A204.1 (cell line): Measurements from ENCODE around the gene CTDNEP1.

Source experiments
- FAIRE-seq: peaks from 2 replicates; lab custom pipeline; 2012; peaks lifted over from hg19 to GRCh38; lab: Jason Lieb, UNC

Gene CTDNEP1

GRCh38 chr17:7251661-7252175 lies at the start of gene CTDNEP1:
Gene CTDNEP1 (minus strand): TSS chr17:7251734. CDS start chr17:7251296, 438 bp downstream.
- FAIRE-seq, result peak; percentile 99

GRCh38 chr17:7296189-7296861 lies 44.8 kb upstream of the CTDNEP1 start:
- FAIRE-seq, result no peak

GRCh38 chr17:7295230-7296180 lies 44.0 kb upstream of the CTDNEP1 start:
- no peak for FAIRE-seq

GRCh38 chr17:7294614-7295153 lies 43.1 kb upstream of the CTDNEP1 start, which contains the start of gene YBX2:
Gene YBX2 (minus strand): TSS chr17:7294639. CDS start chr17:7294500, 139 bp downstream.
- FAIRE-seq, result no peak

- FAIRE-seq, result no peak
These were observed 42.5 kb upstream of the CTDNEP1 start for GRCh38 chr17:7293816-7294613.

- no peak for FAIRE-seq
These were observed 41.6 kb upstream of the CTDNEP1 start for GRCh38 chr17:7293159-7293558.

- no peak for FAIRE-seq
These were observed 41.2 kb upstream of the CTDNEP1 start for GRCh38 chr17:7292729-7293128.

GRCh38 chr17:7292194-7292593 lies 40.7 kb upstream of the CTDNEP1 start:
- FAIRE-seq, result no peak

- no peak for FAIRE-seq
These were observed 39.2 kb upstream of the CTDNEP1 start for GRCh38 chr17:7290685-7291084.

- no peak for FAIRE-seq
These were observed 38.6 kb upstream of the CTDNEP1 start for GRCh38 chr17:7290166-7290565.

- no peak for FAIRE-seq
These were observed 37.9 kb upstream of the CTDNEP1 start for GRCh38 chr17:7289256-7290032.

- FAIRE-seq, result no peak
These were observed 34.1 kb upstream of the CTDNEP1 start for GRCh38 chr17:7285679-7286078.

GRCh38 chr17:7284911-7285310 lies 33.4 kb upstream of the CTDNEP1 start:
- no peak for FAIRE-seq

GRCh38 chr17:7283471-7284216 lies 32.1 kb upstream of the CTDNEP1 start:
- FAIRE-seq, result no peak

- no peak for FAIRE-seq
These were observed 31.3 kb upstream of the CTDNEP1 start for GRCh38 chr17:7282752-7283321.

GRCh38 chr17:7281953-7282751 lies 30.6 kb upstream of the CTDNEP1 start:
- no peak for FAIRE-seq

- FAIRE-seq, result peak; percentile 92
These were observed 29.8 kb upstream of the CTDNEP1 start, which contains the start of gene SLC2A4 for GRCh38 chr17:7281074-7281952. Gene SLC2A4 (plus strand): TSS chr17:7281718. CDS start chr17:7281935, 217 bp downstream.

- peak; percentile 47 for FAIRE-seq
These were observed 29.1 kb upstream of the CTDNEP1 start for GRCh38 chr17:7280519-7281073.
